ENCODE results near the gene TRIM54. TPM values are rescaled to one million over a fixed set of nuclear protein-coding genes. Genes with fewer than 3 reads are reported as not detected.

The TRIM54 gene
- total RNA-seq, 1 experiment from 2014 or later = 9.8 TPM

GRCh38 chr2:27308359-27308881 is 26.2 kb downstream of the TRIM54 start, which contains the start of gene UCN:
Gene UCN (minus strand): TSS chr2:27308445. CDS start chr2:27307895, 550 bp downstream.
- no peak within 1 kb of the TSS for H3K4me2 ChIP-seq
- H3K9me2 ChIP-seq (ENCODE audit: insufficient read depth) = no peaks in the 10 kb centered on the region
- no peaks in the 10 kb centered on the region for H3K9me3 ChIP-seq (ENCODE audit: insufficient read depth, low read depth)
- no peak within 1 kb of the TSS for H2AFZ ChIP-seq
- no peaks in the 10 kb centered on the region for H3F3A ChIP-seq (ENCODE audit: insufficient read depth, low read depth)
- intact Hi-C loops (cut with micrococcal nuclease; ENCODE audit: unreplicated experiment) = no loop called here
- no peak within 1 kb of the TSS for H3K4me3 ChIP-seq
- no peaks in the 10 kb centered on the region for H3K4me1 ChIP-seq (replicated peaks; ENCODE audit: insufficient read depth)
- no peaks in the 10 kb centered on the region for H3K27me3 ChIP-seq (ENCODE audit: insufficient read depth, low read depth)
- no peak for DNase-seq
- no peaks in the 10 kb centered on the region for H4K20me1 ChIP-seq (ENCODE audit: insufficient read depth)
- CTCF ChIA-PET = no interaction called here
- no peaks in the 10 kb centered on the region for H3K36me3 ChIP-seq (ENCODE audit: low read depth)
- TF ChIP-seq CTCF (conservative IDR thresholded peaks at IDR 0.05) (no peak), EZH2 (IDR thresholded peaks at IDR 0.05; ENCODE audit: low read depth) (no peak)
- H3K79me2 ChIP-seq (ENCODE audit: low read depth) = no peaks in the 10 kb centered on the region
- POLR2A ChIA-PET (ENCODE audit: unreplicated experiment) = no interaction called here
- no peak within 1 kb of the TSS for H3K27ac ChIP-seq
- BruUV-seq (replicated peaks) = no TSS peak

GRCh38 chr2:27309651-27310050 is 27.4 kb downstream of the TRIM54 start:
- no peak for TF ChIP-seq EZH2 (IDR thresholded peaks at IDR 0.05; ENCODE audit: low read depth)
- no peak for TF ChIP-seq CTCF (conservative IDR thresholded peaks at IDR 0.05)
- H3K4me3 ChIP-seq = no peak overlapping the region
- no peaks in the 10 kb centered on the region for H3K9me2 ChIP-seq (ENCODE audit: insufficient read depth)
- H3K27me3 ChIP-seq (ENCODE audit: insufficient read depth, low read depth) = no peaks in the 10 kb centered on the region
- ChIA-PET POLR2A (ENCODE audit: unreplicated experiment) (no interaction called here), CTCF (no interaction called here)
- H3F3A ChIP-seq (ENCODE audit: insufficient read depth, low read depth) = no peaks in the 10 kb centered on the region
- H3K79me2 ChIP-seq (ENCODE audit: low read depth) = no peaks in the 10 kb centered on the region
- H3K27ac ChIP-seq = no peak overlapping the region
- no TSS peak for BruUV-seq (replicated peaks)
- no peaks in the 10 kb centered on the region for H3K36me3 ChIP-seq (ENCODE audit: low read depth)
- no peak for DNase-seq
- H3K4me1 ChIP-seq (replicated peaks; ENCODE audit: insufficient read depth) = no peaks in the 10 kb centered on the region
- intact Hi-C loops (cut with micrococcal nuclease; ENCODE audit: unreplicated experiment) = no loop called here
- no peak overlapping the region for H3K4me2 ChIP-seq
- no peaks in the 10 kb centered on the region for H3K9me3 ChIP-seq (ENCODE audit: insufficient read depth, low read depth)
- H4K20me1 ChIP-seq (ENCODE audit: insufficient read depth) = no peaks in the 10 kb centered on the region
- H2AFZ ChIP-seq = no peak overlapping the region

- TF ChIP-seq EZH2 (IDR thresholded peaks at IDR 0.05; ENCODE audit: low read depth) = no peak
- TF ChIP-seq CTCF (conservative IDR thresholded peaks at IDR 0.05) = no peak
- H2AFZ ChIP-seq = no peak overlapping the region
- ChIA-PET CTCF (no interaction called here), POLR2A (ENCODE audit: unreplicated experiment) (interaction anchor here (0.7 kb wide), 2 partner anchors 16 to 40 kb away, joined by 4 to 5 read pairs; no protein-coding TSS in a partner anchor)
- no peaks in the 10 kb centered on the region for H3K36me3 ChIP-seq (ENCODE audit: low read depth)
- intact Hi-C loops (cut with micrococcal nuclease; ENCODE audit: unreplicated experiment) = no loop called here
- no peaks in the 10 kb centered on the region for H3K27me3 ChIP-seq (ENCODE audit: insufficient read depth, low read depth)
- no peaks in the 10 kb centered on the region for H3F3A ChIP-seq (ENCODE audit: insufficient read depth, low read depth)
- H3K9me3 ChIP-seq (ENCODE audit: insufficient read depth, low read depth) = no peaks in the 10 kb centered on the region
- H3K27ac ChIP-seq = no peak overlapping the region
- H4K20me1 ChIP-seq (ENCODE audit: insufficient read depth) = no peaks in the 10 kb centered on the region
- no peak for DNase-seq
- H3K9me2 ChIP-seq (ENCODE audit: insufficient read depth) = no peaks in the 10 kb centered on the region
- H3K4me2 ChIP-seq = no peak overlapping the region
- H3K79me2 ChIP-seq (ENCODE audit: low read depth) = no peaks in the 10 kb centered on the region
- H3K4me1 ChIP-seq (replicated peaks; ENCODE audit: insufficient read depth) = no peaks in the 10 kb centered on the region
- H3K4me3 ChIP-seq = no peak overlapping the region
- BruUV-seq (replicated peaks) = no TSS peak
These were observed 29.9 kb downstream of the TRIM54 start for GRCh38 chr2:27312152-27312551.
